ENCODE measurements around the gene RANBP1.

The RANBP1 gene

DNA sequence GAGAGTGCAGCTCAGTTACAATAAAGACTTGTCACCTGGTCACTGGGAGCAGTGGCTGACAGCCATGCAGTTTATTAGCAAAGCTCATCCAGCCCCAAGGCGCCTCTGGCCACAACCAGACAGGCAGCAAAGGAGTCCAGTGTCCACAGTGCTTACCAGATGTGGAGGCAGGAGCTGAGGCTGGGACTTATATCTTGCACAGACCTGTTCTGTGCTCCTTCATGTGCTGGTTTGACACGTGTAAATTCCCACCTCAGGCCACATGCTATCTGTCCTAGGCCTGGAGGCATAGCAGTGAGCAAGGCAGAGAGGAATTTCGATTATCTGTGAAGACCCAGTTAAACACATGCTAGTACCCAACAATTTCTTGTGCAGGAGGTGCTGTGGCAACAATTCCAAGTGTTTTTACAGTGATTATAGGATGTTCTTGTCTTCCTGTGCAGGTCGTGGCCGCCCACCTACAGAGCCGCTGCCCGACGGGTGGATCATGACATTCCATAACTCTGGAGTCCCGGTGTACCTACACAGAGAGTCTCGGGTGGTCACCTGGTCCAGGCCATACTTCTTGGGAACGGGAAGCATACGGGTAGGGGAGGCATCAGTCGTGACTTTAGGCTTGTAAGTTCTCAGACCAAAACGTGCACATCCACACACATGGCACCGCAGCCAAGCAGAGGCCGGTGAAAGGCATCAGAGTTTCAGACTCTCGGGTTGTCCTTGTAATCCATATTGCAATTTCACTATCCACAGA lies 26.5 kb upstream of the RANBP1 start:
- no peak for DNase-seq

DNA sequence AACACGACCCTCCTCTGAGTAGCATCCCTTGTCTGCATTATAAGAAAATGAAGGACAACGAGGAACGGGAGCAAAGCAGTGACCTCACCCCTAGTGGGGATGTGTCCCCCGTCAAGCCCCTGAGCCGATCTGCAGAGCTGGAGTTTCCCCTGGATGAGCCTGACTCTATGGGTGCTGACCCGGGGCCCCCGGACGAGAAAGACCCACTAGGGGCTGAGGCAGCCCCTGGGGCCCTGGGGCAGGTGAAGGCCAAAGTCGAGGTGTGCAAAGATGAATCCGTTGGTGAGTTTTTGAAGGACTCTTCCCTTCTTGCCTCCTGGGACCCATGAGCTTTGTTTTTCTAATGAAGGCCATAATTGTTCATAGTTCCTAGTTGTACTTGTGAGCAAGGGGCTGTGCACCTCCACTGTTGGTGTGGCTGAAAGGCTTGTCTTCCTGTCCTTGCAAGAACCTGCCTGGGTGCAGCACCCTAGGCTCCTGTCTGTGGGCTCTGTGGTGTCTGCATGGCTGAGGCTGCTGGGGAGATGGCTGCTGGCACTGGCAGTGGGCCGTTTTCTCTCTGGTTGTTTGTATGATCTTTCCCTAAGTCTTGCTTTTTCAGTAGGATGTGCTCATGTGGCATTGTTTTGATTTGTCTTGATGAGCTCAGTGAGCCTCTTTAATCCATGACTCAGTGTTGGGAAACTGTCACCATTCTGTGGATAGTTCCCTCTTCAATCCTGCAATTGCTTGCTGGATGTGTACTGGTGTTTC lies 25.8 kb upstream of the RANBP1 start:
- DNase-seq = no peak

DNA sequence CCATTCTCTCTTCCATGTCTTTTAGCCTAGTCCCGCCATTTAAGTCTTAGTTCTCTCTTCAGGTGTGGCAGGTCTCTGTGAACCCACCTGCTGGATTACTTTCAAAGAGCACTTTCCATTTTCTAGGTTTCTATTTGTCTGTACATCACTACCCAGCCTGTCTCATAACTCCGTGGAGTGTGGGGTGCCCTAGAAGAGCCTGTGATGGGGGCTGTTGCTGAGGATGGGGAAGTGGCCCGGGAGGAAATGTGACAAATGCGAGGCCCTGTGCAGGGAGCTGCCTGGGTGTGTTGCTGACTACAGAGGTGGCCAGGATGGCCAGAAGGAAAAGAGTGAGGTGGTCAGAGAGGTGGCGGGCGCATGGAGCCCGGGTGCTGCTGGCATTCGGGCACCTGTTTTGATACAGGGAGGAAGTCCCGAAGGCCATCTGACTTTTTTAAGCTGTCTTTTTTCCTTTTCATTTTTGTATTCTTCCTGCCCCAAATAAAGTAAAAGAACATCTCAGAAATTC lies 25.1 kb upstream of the RANBP1 start:
- DNase-seq = no peak

DNA sequence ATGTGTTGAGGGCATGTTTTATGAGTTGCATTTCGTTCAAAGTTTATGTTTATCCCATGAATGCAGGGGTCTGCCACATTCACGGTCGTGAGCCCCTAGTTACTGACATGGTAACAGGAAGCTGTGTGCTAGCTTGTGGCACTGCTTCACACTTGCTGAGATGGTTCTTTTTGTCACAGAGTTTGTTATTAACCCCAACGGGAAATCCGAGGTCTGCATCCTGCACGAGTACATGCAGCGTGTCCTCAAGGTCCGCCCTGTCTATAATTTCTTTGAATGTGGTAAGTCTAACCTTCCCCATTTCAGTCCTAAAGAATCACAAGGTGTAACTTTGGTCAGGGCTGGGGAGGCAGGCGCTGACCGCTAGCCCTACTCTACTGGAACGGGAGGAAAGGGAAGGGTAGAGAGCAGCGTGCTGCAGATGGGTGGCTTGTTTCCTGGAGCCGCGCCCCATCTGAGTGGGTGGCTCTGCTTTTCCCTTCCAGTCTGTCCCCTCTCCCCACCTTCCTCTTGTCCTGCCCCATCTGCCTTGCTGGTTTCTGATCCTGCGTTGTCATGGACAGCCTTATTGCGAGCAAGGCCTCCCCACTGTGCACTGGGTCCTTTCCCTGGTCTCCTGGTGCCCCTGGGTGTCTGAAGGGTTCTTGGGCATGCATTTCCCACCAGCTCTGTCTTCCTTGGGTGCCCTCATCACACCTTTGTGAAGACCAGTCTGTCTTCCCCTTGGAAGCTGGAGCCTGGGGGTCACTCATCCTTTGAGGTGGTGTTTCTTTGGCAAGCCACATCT lies 24.0 kb upstream of the RANBP1 start:
- no peak for DNase-seq

DNA sequence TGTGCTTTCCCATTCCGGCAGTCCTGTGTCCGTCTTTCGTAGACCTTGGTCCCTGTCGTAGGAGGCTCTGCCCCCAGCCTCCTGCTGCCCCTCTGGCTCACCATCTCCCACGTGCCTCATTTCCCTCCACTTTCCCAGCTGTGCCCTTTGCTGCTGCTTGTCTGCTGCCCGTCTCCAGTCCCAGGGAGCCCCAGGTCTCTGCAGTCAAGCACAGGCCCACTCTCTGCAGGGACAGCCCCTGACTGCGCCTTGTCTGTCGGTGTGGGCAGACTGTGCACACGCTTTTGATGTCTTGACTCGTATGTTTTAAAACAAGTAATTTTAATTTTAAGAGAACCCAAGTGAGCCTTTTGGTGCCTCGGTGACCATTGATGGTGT lies 23.4 kb upstream of the RANBP1 start:
- DNase-seq = no peak

DNA sequence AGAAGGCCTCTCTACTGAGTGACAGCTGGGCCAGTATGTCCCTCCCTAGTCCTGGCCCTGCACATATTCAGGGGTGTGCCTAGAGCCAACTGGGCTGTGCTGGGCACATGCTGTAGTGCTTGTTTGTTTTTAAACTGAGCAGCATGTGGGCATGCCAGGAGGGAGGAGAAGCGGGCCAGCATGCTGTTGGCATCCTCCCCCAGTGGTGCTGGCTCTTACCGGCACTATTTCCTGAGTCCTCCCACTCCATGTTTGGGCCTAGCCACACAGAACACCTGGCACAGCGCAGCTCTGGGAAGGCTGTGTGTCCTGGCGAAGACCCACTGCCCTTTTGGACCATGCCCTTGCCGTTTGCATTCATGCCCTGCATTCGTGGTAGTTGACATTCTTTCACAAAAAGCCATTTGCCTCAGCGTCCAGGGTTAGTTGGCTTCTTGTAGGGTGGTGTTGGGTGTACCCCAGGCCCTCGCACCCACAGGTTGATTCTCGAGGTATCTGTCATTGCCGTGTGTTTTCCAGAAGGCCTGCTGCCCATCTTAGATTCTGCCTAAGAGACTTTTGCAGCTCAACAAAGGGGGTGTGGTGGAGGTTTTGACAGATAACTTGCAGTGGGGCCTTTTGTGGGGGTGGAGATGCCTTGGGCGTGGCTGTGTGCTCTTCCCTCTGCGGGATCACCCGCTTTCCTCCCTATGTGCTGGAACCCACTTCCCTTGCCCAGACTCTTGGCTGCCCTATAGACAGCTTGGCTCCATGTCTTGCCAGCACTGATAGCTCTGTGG lies 22.3 kb upstream of the RANBP1 start:
- DNase-seq = no peak

DNA sequence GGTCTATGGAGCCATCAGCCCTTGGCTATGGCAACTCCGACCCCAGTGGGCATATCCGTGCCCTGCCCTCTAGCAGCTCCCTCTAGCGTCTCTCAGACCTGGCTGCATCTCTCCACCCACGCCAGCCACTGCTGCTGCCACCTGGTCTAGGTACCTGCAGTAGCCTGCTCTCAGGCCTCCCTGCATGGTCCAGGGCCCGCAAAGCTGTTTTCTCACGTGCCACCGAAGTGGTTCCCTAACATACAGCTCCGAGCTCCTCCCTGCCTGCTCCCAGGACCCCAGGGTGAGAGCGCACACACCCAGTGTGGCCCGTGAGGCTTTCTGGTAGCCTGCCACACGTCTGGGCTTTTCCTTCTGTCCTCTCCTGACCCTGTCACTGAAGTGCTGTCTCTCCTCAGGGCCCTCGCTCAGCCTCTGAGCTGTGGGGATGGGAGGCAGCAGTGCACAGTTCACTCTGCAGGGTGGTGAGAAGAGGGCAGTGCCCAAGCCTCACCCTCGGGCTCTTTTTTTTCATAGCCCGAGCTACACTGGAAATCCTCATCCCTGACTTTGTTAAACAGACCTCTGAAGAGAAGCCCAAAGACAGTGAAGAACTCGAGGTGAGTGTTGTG lies 21.6 kb upstream of the RANBP1 start:
- DNase-seq = no peak

DNA sequence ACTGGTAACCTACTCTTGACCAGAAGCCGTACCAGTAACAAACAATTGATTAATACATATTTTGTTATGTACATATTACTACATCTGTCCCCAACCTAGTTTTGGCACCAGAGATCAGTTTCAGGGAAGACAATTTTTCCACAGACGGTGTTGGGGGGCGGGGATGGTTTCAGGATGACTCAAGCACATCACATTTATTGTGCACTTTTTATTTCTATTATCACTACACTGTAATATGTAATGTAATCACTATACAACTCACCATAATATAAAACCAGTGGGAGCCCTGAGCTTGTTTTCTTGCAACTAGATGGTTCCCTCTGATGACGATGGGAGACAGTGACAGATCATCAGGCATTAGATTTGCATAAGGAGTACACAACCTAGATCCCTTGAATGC lies 20.4 kb upstream of the RANBP1 start:
- DNase-seq = no peak

DNA sequence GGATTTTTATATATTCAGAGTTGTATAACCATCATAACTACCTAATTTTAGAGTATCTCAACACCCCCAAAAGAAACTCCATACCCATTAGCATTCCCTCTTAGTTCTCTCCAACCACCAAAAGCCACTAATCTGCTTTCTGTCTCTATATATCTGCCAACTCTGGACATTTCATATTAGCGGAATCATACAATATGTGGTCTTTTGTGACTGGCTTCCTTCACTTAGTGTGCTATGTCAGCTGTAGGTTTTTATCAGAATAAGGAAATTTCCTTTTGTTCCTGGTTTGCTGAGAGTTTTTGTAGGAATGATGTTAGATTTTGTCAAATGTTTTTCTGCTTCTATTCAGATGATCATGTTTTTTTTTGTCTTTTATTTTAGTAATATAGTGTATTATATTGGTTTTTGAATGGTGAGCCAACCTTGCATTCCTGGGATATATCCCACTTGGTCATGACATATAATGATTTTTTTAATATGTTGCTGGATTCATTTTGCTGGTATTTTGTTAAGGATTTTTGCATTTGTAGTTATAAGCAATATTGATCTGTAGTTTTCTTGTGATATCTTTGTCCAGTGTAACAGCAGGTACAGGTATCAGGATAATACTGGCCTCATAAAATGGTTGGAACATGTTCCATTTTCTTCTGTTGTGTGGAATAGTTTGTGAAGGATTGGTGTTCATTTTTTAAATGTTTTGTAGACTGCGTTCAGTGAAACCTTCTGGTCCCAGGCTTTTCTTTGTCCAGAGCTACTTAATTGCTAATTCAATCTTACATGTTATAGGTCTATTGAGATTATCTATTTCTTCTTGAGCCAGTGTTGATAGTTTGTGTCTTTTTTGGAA lies 19.1 kb upstream of the RANBP1 start:
- DNase-seq = no peak

DNA sequence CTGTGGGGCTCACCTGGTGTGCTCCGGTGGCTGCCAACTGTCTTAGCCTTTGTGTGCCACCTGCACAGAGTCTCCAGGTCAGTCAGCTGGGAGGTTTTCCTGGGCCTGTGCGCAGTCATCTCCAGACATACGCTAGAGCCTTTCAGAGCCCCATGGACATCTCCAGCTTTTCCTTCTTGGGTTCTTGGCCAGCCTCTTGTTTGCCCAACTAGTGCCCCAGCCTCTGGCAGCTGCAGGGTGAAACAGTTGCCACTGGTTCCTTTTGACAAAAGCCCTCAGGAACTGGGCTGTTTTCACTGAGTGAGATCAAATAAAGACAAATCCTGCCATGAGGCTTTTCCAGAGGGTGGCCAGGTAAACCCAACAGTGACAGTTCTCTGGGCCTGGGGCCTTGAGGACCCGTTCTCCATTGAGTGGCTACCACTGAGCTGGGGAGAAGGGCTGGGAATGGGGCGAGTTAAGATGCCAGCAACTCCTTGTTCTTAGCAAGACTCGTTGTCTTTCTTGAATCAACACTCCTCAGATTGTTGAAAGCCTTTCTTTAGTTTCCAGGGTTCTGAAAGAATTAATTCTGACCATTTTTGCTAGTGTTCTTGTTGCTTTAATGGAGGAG lies 16.7 kb upstream of the RANBP1 start:
- no peak for DNase-seq

DNA sequence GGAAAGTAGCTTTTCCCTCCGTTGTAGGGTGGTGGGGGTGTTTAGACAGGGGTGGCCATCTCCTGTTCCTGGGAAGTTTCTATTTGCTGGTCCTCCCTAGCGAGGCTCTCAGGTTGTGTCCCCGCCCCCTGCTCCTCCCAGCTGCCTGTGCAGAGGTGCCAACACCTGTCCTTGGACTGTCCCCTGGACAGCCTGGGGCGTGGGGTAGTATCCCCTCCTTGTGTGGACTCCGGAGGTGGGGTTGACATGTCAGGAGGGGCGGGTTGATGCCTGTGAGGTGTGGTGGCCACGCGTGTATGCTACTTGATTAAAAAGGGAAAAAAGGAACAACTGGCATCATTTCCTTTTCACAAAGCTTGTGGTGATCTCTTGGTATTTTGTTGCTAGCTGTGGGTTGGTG lies 14.3 kb upstream of the RANBP1 start:
- DNase-seq = no peak

DNA sequence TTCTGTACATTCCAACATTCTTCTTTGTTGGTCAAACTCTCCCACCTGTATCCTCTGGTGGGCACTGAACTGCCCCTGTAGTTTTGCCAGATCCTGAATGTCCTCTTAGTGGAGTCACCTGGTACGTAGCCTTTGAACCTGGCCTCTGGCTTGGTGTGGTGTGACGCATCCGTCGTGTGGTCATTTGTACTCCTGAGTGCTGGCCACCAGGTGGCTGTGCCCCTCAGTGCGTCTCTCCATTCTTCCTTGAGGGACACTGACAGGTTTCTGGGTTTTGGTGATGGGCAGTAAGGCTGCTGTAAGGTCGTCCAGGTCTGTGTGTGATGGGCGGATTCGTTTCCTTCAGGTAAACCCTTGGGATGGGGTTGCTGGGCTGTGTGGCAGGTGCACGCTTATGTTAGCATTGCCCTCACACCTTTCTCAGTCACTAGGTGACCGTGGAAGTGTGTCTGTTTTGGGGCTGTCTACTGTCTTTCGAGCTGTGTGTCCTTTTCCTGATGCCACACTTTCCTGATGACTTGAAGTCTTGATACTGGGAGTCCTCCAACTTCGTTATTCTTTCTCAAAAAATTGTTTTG lies 13.6 kb upstream of the RANBP1 start:
- DNase-seq = no peak

DNA sequence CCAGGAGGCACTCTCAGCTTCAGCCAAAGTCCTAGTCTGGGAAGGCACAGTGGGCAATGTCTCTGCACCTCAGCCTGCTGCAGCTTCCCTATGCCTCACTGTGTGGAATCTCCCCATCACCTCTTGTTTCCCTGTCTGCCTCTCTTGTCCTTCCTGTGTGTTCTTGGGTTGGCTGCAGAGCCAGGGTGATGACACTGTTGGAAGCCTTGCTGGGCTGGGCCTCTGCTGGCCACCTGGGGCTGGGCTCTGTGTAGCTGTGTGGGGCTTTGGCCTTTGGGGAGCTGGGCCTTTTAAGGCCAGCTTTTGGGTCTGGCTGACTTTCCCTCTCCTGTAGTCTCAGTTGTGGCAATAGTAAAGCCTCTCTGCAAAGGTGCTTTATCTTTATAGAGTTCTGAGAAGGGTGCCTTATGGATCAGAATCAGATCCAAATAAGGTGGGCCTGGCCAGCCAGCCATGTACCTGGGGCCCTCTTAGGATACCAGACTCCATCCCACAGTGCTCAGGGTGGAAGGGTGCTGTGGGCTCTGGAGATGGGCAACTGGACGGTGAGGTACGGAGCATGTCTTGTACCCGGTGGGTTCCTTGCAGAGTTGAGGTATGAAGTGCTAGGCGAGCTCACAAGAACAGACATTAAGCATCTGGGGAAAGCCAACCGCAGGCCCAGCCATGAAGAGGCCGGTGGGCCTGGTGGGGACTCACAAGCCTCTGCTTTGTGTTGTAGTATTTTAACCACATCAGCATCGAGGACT lies 10.3 kb upstream of the RANBP1 start:
- DNase-seq = no peak

DNA sequence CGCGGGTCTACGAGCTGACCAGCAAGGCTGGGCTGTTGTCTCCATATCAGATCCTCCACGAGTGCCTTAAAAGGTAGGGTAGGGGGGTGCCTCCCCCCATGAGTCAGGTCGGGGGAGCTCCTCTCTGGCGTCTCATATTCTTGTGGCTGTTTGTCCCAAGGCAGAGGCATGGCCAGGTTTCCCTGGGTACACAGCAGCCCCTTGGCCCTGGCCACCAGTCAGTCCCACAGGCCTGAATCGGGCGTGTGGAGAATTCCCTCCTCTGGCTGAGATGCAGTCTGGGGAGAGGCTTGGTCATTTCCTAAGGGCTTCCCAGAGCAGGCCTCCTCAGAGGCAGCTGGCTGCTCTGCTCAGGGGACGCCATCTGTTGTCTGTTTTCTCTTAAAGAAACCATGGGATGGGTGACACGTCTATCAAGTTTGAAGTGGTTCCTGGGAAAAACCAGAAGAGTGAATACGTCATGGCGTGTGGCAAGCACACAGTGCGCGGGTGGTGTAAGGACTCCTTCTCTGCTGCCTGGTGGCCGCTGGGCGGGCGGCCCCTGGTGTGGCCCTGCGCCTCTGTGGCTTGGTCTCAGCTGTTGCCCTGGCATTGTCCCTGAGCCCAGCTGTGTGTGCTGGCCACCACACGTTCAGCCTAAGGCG lies 9.6 kb upstream of the RANBP1 start:
- no peak for DNase-seq

DNA sequence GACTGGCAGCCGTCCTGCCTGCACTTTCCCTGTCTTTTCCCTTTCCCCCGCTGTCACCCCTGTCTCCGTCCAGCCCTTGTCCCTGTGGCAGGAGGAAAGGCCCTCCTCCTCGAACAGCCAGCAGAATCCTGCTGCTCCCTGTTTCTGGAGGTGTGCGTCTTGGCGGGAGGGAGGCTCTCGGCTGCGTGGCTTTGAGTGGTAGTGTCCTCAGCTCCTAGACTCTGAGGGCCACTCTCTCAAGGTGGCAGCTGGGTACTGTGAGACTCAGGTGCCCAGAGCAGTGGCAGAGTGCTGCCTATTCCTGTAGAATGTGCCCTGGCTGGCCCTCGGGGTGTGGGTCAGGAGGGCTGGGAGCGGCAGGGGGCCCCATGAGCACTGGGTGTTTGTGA lies 9.1 kb upstream of the RANBP1 start:
- no peak for DNase-seq

DNA sequence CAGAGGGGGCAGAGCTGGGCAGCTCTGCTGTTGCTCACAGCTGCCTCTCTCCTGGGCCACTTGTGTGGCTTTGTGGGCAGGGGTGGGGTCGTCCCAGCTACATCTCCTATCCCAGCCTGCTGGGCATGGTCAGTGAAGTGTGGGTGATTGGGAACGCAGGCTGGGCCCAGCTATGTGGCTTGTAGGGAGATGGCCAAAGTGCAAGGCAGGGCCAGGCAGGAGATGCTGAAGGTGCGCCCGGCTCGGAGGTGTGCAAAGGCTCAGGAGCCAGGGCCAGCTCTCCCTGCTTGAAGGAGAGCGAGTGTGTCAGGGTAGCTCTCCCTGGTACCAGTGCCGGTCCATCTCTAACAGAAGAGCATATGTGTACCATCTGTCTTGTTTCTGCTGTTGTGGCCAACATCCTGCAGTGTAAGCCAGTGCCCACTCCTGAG lies 8.4 kb upstream of the RANBP1 start:
- no peak for DNase-seq

DNA sequence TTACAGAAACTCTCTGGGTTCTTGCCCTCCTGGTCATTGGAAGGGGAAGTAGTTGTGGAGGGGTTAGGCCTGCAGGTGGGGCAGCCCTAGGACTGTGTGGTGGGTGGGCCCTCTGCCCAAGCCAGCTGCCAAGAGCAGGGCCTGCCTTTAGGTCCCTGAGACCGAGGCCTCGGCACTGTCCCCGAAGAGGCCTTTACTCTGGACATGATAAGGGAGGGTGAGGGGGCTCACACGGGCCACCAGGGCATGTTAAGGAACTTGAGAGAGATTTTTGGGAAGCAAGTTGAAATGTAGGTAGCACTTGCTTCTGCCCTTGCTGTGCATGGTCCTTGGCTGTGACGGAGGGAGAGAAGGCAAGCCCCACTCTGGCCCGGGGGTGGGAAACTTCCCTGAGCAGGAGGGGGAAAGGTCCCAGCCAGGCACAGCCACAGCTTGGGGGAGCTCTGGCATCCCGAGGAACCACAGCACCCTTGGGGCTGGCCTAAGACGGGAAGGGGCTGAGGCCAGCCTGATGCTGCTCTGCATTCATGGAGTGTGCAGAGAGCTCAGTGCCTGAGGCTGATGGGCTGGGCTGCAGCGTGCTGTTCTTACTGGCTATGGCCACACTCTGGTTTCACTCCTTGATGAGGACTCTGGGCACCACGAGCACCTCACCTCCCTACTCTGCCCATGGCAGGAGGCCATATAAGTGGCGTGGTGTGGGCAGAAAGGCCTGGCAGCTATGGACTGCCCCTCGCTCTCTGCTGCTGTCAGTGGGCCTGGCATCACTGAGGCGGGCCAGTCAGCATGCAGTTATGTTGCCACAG lies 7.8 kb upstream of the RANBP1 start:
- no peak for DNase-seq

DNA sequence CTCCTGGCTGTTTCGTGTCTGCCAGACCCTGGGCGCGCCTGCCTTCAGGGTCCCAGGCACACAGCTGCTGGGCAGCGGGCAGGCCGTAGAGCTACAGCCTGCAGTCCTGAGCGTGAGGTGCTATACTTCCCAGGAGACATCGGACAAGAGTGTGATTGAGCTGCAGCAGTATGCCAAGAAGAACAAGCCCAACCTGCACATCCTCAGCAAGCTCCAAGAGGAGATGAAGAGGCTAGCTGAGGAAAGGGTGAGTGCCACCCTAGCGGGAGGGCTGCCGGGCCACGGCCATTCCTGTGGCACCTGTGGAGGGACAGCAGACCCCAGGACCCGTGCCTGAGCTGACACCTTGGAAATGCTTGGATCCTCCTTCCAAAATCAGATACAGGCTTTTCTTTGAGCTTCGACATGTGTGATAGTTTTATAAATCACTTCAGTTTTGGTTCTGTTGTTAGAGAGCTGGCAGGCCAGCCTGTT lies 7.1 kb upstream of the RANBP1 start:
- no peak for DNase-seq

Data from NCI-H187 (cell line).